Occipital lobe (tissue), 2 donors: ENCODE results near the gene LAPTM4A. TPM values are rescaled to one million over a fixed set of nuclear protein-coding genes. Genes with fewer than 3 reads are reported as not detected.
"Not testable (repeated sequence)": the region's sequence is repeated elsewhere in the genome, so short reads cannot be mapped to it uniquely, and the experiment has no call there.

Experiments used
- DNase-seq: peaks from one replicate; lab custom pipeline; 2025; lab: John Stamatoyannopoulos, UW
- total RNA-seq: library from RNA; depleted of rRNA; stranded (reverse); fragments of >200 nt; gene quantifications from one replicate; pipeline ENCODE4 v1.2.3, GENCODE V29; 2014

The LAPTM4A gene
- total RNA-seq, 1 donor from 2014 or later = 93.6 TPM

DNA sequence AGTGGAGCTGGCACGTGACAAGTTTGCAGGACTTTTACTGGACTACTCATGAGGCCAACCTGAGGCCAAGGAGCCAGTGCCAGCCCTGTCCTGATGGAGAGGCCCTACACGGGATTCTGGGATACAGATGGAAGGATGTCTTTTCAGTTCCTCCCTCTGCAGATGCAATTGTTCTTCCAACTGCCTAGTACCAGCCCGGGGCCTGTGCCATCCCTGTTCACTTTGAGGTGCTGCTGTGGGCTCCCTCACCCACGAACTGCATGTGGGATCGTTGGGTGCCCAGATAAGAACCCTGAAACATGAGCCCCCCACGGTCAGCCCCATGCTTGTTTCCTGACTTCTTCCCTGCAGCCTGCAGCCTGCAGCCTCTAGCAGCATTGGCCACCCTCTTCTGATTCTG lies 25.3 kb upstream of the LAPTM4A start:
- no peak for DNase-seq

DNA sequence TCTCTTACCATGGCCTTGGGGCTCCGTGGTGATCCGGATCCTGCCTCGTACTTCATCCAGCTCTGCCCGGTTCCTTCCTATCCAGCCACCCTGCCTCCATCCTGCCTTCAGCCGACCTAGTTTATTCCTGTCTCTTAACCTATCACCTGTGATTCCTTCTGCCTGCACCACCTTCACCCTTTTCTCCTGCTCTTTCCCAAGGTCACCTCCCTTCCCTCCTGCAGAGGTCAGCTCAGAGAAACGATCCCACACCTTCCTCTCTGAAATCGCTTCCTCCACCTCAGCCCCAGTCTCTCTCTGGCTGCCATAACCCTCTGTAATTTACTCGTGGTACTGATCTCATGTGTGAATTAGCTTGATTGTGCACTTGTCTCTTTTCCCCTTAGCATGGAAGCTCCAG lies 23.5 kb upstream of the LAPTM4A start:
- DNase-seq = no peak

DNA sequence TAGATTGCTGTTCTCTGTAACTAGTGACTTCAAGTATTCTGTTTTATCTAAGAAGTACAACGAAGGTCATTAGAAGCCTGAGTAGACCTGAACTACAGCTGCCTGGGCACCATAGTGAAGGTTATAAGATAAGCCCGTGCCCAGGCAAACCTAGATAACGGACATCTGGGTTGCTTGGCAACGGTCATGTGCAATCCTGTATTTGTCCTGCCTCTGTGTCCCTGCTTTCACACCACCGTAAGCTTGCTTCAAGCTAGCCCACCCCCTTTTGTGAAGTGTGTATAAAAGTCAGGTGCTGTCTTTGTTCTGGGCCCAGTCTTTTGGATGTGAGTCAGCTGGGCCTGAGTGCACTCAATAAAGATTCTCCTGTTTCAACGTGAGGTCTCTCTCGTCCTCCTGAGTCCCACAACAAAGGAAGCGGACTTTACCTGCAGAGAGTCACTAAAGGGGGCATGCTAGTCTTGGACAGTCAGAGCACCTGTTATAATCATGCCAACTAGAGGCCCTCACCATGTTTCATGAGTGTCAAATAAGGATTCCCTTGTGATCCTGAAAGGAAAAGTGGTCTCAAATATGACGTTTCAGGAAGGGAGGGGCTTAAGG lies 22.7 kb upstream of the LAPTM4A start:
- DNase-seq = not testable (repeated sequence)

DNA sequence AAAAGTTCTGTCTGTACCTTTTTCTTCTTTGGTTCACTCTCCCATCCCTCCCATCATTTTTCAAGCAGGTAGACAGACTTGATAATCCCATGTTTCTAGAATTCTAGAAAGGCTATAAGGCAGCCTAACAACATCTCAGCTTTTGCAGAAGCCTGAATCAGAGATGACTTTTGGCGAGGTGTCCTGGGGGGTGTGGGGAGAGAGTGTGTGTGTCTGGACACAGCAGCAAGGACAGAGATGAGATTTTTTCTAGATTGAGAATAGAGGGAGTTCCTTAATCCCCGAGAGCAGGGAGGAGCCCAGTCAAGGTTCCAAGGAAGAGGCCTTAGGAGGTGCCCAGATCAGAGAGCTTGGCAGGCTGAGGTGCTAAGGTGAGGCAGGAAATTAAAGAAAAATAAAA lies 22.0 kb upstream of the LAPTM4A start:
- DNase-seq = no peak

DNA sequence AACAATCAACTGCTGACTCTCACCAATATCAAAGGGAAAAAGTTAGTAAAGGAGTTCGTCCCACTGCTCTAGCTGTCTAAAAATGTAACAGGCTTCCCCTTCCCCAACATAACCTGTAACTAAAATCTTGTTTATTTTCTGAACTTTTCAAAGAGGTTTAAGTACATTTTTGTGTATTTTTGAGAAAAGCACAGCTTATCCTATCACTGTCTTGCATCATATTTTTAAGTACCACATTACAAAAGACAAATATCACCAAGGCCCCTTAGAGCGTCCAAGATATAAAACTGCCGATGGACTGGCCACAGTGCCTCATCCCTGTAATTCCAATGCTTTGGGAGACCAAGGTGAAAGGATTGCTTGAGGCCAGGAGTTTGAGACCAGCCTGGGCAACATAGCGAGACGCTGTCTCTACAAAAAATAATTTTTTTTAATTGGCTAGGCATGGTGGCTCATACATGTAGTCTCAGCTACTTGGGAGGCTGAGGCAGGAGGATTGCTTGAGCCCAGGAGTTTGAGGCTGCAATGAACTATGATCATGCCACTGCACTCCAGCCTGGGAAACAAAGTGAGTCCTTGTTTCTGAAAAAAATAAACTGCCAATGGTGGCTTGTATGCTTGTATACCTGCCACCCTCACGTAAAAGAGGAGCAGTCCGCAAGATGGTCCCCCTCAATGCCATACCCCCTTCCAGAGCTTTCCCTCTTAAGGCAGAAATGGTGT lies 21.2 kb upstream of the LAPTM4A start:
- no peak for DNase-seq

DNA sequence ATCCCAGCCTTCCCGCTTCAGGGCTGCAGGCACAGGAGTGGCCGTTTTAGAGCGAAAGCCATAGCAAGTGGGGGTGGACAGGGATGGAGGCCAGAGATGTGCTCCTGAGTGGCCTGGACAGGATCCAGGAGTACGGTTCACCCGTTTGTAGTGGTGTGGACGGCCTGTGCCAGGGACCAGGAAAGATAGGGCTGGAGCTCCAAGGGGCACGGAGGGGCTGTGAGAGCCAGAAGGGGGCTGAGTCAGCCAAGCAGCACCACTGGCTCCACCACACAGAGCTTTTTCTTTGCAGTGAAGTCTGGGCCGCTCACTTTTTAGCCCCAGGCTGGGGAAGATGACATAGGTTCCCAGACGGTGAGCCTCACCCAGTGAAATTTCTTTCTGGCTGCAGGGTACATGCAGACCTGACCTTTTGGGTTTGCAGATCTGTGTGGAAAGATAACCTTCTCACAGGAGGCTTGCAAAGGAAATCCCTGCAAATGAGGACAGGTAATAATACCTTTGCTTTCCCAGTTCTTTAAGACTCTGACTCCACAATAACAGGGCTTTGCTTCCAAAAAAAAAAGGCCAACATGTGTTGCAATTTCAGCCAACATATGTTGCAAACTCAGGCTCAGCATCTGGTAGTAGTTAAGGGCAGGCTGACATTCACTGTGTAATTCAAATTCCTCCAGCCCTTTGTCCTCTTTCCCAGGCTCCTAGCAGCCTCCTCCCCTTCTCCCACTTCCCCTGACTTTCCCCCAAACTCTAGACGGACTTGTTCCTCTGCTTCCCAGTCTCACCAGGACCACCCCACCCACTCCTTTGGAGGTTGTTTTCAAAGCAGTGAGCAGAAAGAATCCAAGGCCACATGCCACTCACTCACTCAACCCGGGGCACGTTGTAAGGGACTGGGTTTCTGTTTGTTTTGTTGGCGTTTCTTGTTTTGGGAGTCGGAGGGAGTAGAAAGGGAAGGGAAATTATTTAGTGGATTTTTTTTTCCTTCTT lies 20.3 kb upstream of the LAPTM4A start:
- no peak for DNase-seq

DNA sequence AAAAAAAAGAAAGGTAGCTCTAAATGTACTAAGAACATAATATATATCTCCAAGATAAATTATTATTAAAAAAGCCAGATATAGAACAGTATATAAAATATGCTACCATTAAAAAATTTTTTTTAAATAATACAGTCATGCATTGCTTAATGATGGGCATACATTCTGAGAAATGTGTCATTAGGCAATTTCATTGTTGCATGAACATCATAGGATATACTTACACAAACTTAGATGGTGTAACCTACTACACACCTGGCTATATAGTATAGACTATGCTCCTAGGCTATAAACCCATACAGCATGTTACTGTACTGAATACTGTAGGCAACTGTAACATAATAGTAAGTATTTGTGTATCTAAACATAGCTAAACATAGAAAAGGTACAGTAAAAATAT lies 18.3 kb upstream of the LAPTM4A start:
- DNase-seq = no peak

DNA sequence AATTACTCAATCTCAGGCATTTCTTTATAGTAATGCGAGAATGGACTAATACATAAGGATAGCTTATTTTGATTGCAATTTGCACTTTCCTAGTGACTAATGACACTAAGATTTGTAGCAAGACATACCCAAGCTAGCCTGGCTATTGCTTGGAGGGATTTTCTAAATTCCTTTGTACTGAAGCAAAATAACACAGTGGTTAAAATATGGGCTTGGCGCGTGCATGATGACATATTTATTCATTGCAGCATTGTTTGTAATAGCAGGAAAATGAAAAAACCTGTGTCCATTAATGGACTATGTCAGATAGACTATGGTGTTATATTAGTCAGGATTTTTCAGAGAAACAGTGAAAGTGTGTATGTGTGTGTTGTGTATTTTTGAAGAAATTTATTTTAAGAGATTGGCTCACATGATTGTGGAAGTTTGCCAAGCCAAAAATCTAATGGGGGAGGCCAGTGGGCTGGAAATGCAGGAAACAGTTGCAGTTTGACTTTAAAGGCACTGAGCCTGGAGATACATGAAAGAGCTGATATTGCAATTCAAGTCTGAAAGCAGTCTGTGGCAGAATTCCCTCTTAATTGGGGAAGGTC lies 16.7 kb upstream of the LAPTM4A start:
- DNase-seq = no peak

DNA sequence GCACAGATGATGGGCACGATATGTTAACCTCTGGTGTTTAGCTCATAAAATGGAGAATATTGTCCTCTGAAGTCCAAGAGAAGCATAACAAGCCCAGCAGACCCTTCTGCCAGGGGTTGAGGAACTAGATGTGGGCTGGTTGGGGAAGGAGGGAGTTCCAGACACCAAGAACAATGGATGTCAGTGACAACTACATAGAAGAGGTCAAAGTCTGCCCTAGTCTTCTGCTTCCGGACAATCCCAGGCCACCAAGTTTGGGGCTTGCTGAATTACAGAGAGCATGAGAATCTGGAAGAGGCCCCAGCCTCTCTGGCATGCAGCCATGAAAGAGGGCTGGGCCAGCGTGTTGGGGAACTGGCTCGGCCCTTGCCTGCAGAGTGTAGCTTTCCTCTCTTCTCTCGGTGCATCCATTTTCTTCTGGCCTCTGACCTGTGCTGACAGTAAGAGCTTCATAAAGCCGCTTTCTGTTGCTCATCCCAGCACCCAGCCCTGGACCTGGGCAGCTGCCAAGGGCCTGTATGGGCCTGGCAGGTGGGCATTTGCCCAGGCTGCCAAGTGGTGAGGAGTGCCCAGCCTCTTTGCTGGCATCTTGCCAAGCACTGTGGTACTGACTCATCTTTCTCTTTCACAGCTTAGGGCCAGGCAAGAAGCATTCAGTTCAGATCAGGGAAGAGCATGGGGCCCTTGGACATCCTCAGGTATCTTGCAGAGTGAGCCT lies 14.6 kb upstream of the LAPTM4A start:
- DNase-seq = no peak

DNA sequence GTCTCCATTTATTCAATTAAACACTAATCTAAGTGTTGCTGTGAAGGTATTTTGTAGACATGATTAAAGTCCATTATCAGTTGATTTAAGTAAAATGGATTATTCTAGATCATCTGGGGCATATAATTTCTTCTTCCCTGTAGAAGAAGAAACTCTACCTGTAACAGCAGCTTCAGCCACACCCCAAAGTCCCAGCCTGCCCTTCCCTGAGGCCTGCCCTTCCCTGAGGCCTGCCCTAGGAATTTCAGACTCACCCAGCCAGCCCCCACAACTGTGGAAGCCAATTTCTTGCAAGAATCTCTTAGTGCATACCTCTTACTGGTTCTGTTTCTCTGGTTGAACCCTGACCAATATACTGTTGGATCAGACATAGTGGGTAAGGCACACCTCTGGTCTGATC lies 13.4 kb upstream of the LAPTM4A start:
- no peak for DNase-seq

DNA sequence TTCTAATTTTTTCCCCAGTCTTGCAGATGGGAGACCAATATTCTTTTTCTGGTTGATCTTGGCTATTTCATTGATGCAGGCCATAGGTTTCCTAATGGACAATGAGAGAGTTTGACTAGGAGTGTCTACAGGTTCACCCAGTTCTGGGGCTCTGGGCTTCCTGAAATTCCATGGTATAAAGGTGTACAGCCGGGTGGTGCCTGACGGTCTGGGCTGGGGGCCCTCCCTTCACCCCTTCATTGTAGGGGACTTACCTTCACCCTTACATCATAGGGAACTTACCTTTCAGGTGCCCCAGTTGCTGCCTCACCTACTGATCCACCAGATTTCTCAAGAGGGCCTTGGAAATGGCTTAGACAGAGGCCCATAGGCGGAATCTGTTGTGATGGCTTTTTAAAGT lies 13.0 kb upstream of the LAPTM4A start:
- no peak for DNase-seq

DNA sequence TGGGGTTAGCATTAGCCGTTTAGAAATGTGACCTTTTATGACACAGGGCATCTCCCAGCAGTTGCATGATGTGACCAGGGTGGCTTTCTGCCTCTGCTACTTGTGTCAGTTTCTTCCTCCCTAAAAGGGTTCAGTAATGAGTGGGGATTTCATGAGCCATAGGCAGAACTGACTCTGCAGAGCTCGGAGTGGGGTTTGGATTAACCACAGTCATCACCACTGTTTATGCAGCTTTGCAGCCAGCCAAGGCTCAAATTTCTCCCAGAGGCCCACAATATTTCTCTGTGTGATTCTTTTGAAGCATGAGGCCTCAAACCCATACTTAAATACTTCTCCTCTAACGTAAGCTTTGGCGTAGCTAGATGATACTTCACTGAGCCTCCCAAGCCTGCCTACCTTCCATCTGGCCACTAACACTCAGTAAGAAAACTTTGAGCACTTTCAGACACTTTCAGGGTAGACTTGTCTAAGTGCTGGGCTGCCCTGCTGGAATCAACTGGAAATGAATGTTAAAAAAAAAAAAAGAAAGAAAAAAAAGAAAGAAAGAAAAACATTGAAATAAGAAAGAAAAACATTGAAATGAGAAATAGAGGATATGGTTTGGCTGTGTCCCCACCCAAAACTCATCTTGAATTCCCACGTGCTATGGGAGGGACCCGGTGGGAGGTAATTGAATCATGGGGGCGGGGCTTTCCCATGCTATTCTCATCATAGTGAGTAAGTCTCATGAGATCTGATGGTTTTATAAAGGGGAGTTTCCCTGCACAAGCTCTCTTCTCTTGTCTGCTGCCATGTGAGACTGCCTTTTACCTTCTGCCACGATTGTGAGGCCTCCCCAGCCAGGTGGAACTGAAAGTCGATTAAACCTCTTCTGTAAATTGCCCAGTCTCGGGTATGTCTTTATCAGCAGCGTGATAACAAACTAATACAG lies 11.5 kb upstream of the LAPTM4A start:
- no peak for DNase-seq

DNA sequence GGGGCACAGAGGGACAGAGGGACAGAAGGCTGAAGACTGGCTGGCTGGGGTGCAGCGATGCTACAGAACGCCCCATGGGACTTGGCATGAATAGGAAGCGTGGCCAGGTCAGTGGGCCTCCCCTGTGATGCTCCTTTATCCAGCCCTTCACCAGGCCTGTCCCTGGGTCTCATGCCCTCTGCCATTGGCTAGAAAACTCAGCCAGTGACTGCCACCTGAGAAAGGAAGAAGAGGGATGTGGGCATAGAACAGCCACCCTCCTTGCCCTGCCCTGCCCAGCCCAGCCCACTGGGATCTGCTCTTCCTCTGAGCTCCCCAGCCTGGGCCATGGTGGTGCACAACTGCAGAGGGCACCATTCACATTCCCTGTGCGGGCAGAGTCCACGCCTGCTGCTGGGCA lies 10.5 kb upstream of the LAPTM4A start:
- DNase-seq = no peak

DNA sequence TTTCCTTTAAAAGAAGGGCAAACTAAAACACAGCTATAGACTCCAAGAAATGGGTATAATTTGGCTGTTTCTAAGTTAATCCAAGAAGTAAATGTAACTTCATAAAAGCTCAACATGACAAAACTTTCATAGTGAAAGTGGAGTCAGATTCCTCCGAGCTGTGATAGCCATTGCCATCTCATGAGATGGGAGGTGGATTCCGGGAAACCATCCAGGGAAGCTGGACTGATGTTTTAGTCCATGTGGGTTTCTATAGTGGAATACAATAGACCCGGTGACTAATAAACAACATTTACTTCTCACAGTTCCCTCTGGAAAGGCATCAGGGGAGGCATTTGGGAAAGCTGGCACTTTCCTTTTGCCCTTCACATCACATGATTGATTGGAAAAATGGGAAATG lies 10.0 kb upstream of the LAPTM4A start:
- no peak for DNase-seq

DNA sequence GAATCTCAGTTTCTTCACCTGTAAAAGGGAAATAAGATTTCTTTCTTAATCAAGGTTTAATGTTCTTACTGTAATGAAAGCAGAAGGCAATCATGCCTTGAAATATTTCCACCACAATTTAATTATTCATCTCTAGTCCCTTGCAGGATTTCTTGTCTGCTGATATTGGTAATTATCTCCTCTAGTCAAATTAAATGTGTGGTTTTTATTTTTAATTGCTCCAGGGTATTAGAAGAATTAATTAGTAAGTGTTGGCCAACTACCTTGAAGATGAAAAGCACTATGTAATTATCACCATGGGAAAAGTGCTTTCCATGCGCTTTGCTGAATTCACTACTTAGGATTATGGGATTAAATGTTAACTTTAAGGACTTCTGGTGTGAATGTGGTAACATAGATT lies 8.7 kb upstream of the LAPTM4A start:
- no peak for DNase-seq

DNA sequence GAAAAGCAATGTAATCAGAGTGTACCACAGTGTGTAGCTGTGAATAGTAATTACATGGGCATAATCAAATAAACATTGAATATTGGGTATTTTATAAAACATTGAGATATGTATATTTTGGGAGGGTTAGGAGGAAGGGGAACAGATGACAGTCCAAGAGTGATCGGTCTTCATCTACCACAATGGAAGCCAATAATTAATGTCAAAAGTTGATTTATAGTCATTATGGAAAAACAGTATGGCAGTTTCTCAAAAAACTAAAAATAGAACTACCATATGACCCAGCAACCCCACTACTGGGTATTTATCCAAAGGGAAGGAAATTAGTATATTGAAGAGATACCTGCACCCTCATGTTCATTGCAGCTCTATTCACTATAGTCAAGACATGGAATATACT lies 5.8 kb upstream of the LAPTM4A start:
- no peak for DNase-seq

DNA sequence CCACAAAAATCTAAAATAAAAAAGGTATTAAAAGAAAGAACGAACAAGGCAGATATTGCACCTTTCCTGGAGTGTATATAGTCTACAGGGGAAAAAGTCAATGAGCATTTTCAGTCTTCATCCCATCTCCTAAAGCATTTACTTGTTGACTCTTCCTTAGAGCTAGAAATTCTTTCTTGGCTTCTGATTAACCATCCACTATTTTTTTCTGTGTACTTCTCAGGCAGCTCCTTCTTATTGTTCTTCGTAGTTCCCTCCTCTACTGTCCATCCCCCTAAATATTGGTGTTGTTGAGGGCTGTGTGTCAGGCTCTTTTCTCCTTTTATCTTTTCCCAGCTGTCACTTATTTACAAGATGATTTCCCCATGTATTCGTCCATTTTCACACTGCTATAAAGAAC lies 3.5 kb upstream of the LAPTM4A start:
- no peak for DNase-seq

DNA sequence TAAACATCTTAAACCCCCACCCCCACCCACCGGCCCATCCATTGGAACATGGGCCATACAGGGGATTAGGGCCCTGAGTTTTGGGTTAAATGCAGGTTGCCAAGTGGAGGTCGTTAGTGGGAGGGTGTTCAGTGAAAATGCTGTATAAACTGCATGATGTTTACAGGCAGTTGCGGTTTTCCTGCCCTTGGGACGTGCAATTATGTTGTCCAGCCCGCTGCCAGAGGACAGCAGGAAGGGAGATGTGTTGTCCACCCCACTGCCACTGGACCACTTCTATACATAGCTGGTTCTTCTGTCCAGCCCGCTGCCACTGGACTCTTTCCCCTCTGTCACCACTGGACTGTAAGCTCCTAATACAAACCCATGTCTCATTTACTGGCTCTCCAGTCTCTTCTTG lies 2.7 kb upstream of the LAPTM4A start:
- DNase-seq = no peak

DNA sequence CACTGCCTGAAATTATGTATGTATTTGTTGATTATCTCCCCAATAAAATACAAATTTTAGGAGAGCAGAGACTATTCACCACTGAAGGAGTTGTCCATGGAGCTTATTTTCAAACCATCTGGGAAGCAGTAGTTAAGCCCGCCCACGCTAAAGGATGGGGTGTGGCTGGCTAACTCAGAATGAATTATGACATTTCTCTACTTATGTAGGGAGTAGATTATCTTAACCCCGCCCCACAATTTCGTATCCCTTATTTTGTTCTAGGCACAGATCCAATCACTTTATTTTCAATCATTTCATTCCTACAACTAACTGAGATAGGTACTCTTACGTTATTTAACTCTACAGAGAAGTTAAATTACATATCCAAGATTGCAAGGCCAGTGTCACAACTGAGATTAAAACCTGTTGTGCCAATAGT lies 1.4 kb upstream of the LAPTM4A start:
- no peak for DNase-seq

DNA sequence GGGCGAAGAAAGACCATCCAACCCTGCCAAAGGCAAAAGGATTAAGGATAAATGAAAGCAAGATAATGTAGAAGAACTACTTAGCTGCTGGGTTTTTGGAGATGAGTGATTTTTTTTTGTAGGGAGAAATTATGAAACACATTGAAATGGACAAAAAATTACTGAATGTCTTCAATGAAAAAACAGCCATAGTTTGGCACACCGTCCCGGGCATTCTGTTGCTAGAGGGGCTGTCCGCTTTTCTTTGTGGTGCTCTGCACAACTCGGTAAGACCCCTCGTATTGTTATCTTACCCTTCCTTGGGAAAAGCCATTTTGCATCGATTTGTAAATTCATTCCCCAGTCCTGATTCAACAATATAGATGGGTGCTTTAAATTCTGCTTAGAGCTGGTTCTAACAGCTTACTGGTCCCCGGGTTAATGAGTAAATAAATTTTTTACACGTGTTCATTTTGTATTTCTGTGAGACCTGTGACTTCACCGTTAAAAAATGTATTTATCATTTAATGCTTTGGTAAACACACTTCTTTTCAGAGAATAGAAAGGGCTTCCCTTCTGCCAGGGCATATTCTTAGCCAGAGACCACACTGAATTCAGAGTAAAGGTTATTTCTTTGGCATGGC lies 912 bp upstream of the LAPTM4A start:
- no peak for DNase-seq
